Posterior cingulate gyrus (tissue), 11 donors: ENCODE results near the gene CPLANE2.
A peak's percentile ranks its signal among the peaks of the same experiment; 100 is the strongest.
"Not testable (repeated sequence)": the region's sequence is repeated elsewhere in the genome, so short reads cannot be mapped to it uniquely, and the experiment has no call there.

ENCODE experiments used
- DNase-seq, 10 donors: peaks; one replicate each; pipeline versions ENCODE4 v3.0.0 to v3.0.0-alpha.2; 2020 to 2021; ENCODE audit warnings: mixed read lengths in 3 of 10
- intact Hi-C: fragments of 100-400 bp; cut with DNase I; formaldehyde crosslinking; loops from one replicate; pipeline ENCODE4 v1.15.1; 2023

Gene CPLANE2

DNA sequence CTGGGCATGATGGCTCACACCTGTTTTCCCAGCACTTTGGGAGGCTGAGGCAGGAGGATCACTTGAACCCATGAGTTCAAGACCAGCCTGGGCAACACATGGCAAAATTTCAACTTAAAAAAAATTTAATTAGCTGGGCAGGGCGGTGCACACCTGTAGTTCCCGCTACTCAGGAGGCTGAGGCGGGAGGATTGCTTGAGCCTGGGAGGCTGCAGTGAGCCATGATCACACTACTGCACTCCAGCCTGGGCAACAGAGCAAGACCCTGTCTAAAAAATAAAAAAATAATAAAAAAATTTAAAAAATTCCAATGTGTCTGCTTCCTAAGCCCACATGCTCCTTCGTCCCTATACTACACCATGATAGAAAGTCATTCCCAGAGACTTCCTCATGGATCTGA lies 40.8 kb downstream of the CPLANE2 start:
- intact Hi-C loops, result not testable (repeated sequence)

DNA sequence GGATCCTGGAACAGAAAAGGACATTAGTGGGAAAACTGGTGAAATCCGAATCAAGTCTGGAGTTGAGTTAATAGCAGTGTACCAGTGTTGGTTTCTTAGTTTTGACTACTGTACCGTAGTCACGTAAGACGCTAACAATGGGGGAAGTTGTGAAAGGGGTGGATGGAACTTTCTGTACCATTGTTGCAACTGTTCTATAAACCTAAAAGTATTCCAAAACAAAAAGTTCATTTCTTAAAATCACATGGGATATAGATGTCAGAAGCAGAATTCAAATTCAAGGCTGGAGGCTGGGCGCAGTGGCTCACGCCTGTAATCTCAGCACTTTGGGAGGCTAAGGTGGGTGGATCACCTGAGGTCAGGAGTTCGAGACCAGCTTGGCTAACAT lies 41.5 kb downstream of the CPLANE2 start:
- intact Hi-C loops, result no loop called here
- no peak for DNase-seq

More for the DNA sequence above, 40.8 kb downstream of the CPLANE2 start:
- not testable (repeated sequence) for DNase-seq

DNA sequence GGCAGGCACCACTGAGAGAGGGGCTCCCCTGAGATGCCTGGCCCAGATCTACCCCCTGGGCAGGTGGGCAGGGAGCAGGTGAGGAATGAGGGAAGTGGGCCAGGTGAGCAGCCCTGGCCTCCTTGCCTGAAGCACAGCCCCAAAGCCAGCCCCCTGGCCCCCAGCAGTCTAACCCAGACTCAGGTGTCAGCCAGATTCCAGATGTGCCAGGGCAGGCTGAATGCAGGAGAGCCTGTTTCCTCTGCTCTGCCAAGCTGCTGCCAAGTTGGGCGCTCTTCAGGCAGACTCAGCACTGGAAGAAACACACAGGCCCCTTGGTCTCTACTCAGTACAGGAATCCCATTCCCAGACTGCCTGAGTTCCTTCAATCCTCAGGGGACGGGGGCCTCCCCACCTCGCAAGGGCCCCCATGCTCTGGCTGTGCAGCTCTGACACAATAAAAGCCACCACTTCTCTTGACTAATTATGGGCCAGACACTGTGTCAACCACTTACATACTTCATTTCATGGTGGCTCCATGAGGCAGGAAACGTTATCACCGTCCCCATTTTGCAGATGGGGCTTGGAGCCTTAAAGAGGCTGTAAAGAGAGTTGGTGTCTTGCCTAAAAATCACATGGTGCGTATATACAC lies 45.0 kb downstream of the CPLANE2 start:
- intact Hi-C loops, result no loop called here

DNA sequence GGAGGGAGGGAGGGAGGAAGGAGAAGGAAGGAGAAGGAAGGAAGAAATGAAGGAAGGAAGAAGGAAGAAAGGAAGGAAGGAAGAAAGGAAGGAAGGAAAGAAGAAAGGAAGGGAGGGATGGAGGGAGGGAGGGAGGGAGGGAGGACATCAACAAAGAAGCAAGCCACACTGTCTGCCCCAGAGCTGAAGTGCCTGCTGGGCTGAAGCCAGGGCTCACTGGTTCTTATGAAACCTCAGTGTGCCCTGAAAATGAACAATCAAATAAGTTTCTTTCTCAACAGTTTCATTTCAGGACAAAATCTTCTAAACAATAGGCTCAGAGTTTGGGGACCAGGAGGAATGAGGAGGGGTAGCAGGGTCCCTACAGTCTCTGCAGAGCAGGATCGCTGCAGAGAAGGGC lies 45.7 kb downstream of the CPLANE2 start:
- intact Hi-C loops, result no loop called here
- DNase-seq, result no peak

More for the DNA sequence above, 45.0 kb downstream of the CPLANE2 start:
- DNase-seq, result no peak

- intact Hi-C loops, result loop anchor here (5.0 kb wide), 1 partner anchor 52 kb away; no protein-coding TSS in a partner anchor
- DNase-seq, result peak in 6 of 10 donors; percentile 45 to 81 (median 56)
Observed at GRCh38 chr1:16189921-16190621, 46.9 kb downstream of the CPLANE2 start.

DNA sequence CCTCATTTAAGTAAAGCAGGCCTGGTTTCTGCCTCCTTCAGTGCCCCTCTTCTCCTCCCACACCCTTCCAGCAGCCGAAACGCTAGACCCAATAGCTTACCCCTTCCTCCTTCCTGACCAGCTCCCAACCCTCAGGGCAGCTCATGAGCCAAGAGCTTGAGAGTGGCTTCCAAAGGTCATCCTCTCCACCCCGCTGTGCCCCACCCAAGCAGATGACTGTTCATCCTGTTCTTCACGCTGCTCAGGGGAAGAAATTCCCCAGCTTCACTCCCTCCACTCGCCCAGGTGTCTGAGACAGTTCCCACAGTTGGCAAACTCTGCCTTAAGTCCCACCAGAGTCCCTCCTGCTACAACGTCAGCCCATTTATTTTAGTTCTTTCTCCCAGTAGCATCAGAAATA lies 48.0 kb downstream of the CPLANE2 start:
- intact Hi-C loops, result loop anchor here (5.0 kb wide), 1 partner anchor 53 kb away; no protein-coding TSS in a partner anchor
- DNase-seq, result no peak

DNA sequence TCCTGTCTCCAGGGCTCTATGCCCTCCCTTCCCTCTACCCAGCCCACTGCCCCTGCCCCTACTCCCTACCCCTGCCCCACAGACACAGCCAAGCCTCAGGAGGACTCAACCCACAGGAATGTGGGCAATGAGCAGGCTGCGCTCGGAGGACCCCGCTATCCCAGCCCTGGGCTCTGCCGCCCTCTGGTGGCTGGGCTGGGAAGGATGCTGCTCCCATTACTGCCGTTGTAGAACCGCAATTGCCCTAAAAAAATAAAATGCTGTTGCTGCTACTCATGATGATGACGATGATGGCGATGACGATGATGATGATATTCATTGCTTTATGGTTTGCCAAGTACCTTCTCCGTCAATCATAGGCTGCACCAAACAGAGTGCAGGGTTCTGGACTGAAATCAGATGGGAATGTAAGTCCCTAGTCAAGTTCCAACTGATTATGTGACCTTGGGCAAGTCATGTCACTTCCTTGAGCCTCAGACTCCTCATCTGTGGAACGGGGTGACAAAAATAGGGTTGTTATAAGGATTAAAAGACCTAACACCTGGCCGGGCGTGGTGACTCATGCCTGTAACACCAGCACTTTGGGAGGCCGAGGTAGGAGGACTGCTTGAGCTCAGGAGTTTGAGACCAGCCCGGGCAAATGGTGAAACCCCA lies 49.1 kb downstream of the CPLANE2 start:
- intact Hi-C loops, result loop anchor here (1.0 to 5.0 kb wide), 2 partner anchors 54 to 109 kb away; no protein-coding TSS in a partner anchor

DNA sequence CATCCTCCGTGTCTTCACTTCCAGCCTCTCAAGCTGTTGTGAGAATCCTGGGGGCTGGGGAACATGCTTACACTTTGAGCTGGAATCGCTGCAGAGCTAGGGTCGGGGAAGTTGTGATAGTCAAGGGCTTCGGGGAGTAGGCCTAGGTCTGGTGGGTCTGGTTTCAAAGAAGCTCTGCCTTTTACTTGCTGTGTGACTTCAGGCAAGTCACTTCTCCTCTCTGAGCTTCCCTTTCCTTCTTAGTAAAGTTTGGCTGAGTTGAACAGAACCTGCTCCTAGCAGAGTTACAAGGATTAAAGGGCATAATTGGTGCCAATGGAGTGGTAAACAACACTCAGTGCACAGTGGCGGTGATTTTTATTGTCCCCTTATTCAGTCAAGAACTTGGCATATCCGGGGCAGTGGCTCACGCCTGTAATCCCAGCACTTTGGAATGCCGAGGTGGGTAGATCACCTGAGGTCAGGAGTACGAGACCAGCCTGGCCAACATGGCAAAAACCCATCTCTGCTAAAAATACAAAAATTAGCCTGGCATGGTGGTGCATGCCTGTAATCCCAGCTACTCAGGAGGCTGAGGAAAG lies 50.2 kb downstream of the CPLANE2 start:
- intact Hi-C loops, result loop anchor here (1.0 to 5.0 kb wide), 2 partner anchors 56 to 107 kb away; no protein-coding TSS in a partner anchor
- DNase-seq, result no peak

More for the DNA sequence above, 49.1 kb downstream of the CPLANE2 start:
- peak in 9 of 10 donors; percentile 36 to 96 (median 68) for DNase-seq

- intact Hi-C loops, result loop anchor here (5.0 kb wide), 1 partner anchor 58 kb away; no protein-coding TSS in a partner anchor
- DNase-seq, result no peak
Observed at GRCh38 chr1:16184557-16185303, 52.3 kb downstream of the CPLANE2 start.

DNA sequence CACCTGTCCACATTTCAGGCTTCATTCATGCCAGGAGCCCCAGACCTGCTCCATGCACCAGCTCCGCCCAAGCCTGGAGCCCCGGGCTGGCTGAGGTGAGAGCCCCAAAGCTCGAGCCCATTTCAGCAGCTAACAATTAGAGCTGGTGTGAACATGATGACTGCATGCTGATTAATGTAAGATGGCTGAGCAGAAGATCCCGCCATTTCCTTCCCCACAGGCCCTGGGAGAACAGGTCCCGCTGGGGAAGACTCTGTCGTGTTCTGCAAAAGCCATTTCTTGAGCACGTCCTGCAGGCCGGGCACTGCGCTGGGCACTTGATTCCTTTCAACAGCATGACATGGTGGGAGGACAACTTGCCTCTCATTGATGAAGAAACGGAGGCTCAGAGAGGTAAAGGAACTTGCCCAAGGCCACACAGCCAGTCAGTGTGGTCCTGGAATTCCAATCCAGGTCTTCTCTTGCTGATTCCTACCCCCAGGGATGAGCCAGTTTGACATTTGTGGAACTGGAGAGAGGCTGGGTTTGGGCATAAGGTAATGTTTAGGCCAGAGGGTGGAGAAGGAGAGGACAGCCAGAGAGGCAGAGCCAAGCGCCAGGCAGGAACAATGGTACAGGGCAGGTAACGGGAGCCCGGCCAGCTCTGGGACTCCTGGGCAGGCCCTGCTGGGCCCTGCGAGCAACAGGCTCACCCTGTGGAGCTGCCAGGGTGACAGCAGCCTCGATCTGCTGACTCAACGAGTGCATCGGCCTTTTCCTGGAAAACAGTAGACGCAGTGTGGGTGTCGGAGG lies 53.0 kb downstream of the CPLANE2 start:
- DNase-seq, result no peak
- intact Hi-C loops, result no loop called here

DNA sequence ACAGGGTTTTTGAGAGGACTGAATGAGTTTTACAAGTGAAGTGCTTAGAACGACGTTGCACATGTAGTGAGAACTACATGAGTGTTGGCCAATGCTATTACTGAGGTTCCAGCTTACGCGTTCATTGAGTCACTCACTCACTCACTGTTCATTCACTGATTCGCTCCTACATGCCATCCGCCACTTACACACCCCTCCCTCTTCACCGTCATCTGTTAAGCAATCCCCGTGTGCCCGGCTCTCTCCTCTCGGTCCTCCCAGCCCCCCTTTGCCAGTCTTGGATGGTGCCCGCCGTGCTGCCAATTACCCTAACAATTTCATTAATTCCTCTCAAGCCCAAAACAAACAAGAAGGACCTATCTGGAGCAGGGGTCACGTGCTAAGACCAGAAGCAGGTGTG lies 53.8 kb downstream of the CPLANE2 start:
- intact Hi-C loops, result no loop called here
- DNase-seq, result no peak

DNA sequence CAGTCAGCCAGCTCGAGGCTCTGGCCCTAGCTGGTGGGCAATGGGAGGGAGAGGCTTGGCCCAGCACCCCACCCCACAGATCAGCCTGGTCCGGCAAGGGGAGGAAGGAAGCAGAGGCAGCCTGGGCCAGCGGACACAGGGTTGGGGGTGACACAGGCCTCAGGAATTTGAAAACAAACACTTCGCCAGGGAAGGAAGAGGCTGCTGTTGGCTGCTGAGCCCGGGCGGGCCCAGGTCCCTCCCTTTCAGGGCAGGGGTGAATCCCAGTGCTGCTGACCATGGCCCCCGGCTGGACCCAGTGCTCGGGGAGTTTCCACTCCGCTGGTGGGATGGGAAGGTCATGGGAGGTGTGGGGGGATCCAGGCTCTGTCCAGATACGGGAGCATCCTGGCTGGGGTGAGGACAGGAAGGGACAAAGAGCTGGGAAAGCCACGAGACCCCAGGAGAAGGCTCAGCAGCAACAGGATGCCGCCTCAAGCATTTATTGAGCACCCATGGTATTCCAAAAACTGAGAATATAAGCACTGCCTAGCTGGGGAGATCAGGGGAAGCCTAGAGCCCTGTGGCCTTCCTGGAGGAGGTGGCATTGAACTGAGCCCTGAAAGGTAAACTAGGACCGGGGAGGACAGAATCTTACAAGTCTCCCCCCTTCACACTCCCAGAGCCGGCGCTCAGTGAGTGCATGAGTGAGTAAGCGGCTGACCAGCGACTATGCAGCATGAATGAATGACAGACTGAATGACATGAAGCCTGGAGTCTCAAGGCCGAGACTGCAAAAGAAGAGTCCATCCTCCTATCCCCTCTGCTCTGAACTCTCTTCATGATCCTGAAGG lies 54.9 kb downstream of the CPLANE2 start:
- no peak for DNase-seq
- intact Hi-C loops, result no loop called here
